Mucosa of stomach (tissue), 1 donor: ENCODE measurements around the gene PVR.
A peak's percentile ranks its signal among the peaks of the same experiment; 100 is the strongest.

Experiments used
- H3K27me3 ChIP-seq: one replicate; pipeline ENCODE4 v1.7.0; 2013; ENCODE audit warnings: mild to moderate bottlenecking, low read length; ENCODE audit not compliant: control insufficient read depth, insufficient read depth
- H3K36me3 ChIP-seq: one replicate; pipeline ENCODE4 v1.7.0; 2013; ENCODE audit warnings: low read length; ENCODE audit not compliant: control insufficient read depth, insufficient read depth
- H3K4me1 ChIP-seq: one replicate; pipeline ENCODE4 v1.7.0; 2013; ENCODE audit warnings: mild to moderate bottlenecking, low read length; ENCODE audit not compliant: control insufficient read depth, insufficient read depth
- H3K4me3 ChIP-seq: one replicate; pipeline ENCODE4 v1.7.0; 2013; ENCODE audit warnings: low read length
- H3K9ac ChIP-seq: one replicate; pipeline ENCODE4 v1.7.0; 2013; ENCODE audit warnings: mild to moderate bottlenecking, low read length, moderate library complexity
- H3K9me3 ChIP-seq: one replicate; pipeline ENCODE4 v1.7.0; 2013; ENCODE audit warnings: mild to moderate bottlenecking, low read length, moderate library complexity; ENCODE audit not compliant: control insufficient read depth
- donor health status: Pancreatic carcinoma.

The PVR gene

DNA sequence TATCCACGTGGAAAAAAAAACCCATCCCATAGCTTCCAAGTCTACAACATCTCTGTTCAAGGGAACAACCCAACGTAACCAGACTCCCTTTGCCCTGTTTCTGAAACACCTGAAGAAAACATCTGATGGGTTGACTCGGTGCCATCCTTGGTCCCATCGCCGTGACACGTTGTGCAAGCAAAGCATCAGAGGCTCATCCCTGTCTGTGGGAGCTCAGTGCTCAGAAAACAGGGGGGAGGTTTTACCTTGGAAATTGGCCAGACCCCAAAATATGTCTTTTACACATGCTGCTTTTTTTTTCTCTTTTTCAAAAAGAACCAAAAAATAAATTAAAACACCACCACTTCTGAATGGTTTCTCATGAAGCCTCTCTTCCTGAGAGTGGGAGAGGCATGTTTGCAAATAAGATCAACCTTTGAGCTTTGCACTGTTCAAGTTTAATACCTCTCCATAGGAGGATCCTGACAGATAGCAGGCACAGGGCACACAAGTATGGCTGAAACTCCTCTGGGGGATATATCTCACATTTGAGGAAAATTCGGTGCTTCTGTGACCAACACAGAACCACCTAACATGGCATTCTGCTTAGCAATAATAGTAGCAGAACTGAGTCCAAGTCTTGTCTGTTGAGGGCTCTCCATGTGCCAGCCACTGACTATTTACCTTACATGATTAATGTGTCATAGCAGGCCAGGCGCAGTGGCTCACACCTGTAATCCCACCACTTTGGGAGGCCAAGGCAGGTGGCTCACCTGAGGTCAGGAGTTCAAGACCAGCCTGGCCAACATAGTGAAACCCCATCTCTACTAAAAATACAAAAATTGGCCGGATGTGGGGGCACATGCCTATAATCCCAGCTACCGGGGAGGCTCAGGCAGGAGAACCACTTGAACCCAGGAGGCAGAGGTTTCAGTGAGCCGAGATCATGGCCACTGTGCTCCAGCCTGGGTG lies 7.0 kb upstream of the PVR start:
- no peak overlapping the region for H3K4me3 ChIP-seq
- peaks cover 16% of the 10 kb centered on the region for H3K4me1 ChIP-seq
- no peak overlapping the region for H3K9ac ChIP-seq
- H3K36me3 ChIP-seq, result no peaks in the 10 kb centered on the region
- H3K27me3 ChIP-seq, result no peaks in the 10 kb centered on the region
- no peaks in the 10 kb centered on the region for H3K9me3 ChIP-seq

DNA sequence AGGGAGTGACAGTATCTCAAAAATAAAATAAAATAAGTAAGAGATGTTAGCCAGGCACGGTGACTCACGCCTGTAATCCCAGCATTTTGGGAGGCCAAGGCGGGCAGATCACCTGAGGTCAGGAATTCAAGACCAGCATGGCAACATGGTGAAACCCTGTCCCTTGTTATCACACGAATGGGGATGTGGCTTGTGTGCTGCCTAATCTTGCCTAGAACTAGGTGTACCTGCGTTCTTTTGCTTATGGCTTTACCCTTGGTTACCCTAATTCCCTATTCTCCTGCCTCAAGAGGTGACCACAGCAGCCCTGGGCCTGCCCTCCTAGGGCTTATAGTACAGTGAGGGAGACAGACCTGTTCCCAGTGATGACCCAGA lies 6.3 kb upstream of the PVR start:
- Histone ChIP-seq H3K9me3 (no peaks in the 10 kb centered on the region), H3K4me1 (peaks cover 16% of the 10 kb centered on the region)

GRCh38 chr19:44640518-44640917 lies 3.2 kb upstream of the PVR start:
- Histone ChIP-seq H3K4me1 (peaks cover 16% of the 10 kb centered on the region), H3K36me3 (no peaks in the 10 kb centered on the region), H3K9me3 (no peaks in the 10 kb centered on the region), H3K27me3 (no peaks in the 10 kb centered on the region), H3K9ac (no peak overlapping the region), H3K4me3 (no peak overlapping the region)

More for the DNA sequence above, 6.3 kb upstream of the PVR start:
- Histone ChIP-seq H3K9ac (no peak overlapping the region), H3K4me3 (no peak overlapping the region), H3K27me3 (no peaks in the 10 kb centered on the region), H3K36me3 (no peaks in the 10 kb centered on the region)

DNA sequence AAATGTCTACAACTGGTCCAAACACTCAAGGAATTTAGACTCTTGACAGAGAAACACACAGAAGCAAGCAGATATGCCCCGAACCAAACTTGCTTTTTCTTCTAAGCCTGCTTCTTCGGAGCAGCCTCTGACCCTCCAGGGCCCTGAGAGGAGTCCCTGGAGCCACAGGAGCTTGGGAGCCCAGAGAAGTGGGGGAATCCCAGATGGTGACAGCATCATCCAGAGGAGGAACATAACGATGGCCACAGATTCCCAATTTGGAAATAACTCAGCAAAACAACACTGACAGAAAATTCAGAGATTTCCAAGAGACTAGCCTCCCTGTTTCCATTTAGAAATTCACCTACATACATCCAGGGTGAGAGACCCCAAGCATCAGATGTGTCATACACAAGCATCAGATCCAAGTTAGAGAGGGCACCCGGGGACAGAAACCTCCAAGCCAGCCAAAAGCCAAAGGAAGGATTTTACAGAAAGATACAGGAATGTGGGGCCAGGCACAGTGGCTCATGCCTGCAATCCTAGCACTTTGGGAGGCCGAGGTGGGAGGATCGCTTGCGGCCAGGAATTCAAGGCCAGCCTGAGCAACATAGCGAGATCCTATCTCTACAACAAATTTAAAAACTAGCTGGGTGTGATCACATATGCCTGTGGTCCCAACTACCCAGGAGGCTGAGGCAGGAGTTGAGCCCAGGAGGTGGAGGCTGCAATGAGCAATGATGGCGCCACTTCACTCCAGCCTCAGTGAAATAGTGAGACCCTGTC lies 2.0 kb upstream of the PVR start:
- H3K36me3 ChIP-seq, result no peaks in the 10 kb centered on the region
- no peak overlapping the region for H3K9ac ChIP-seq
- peaks cover 11% of the 10 kb centered on the region for H3K4me1 ChIP-seq
- H3K27me3 ChIP-seq, result no peaks in the 10 kb centered on the region
- H3K4me3 ChIP-seq, result no peak overlapping the region
- H3K9me3 ChIP-seq, result no peaks in the 10 kb centered on the region

GRCh38 chr19:44642377-44642776 lies 1.3 kb upstream of the PVR start:
- peaks cover 4% of the 10 kb centered on the region for H3K4me1 ChIP-seq
- H3K36me3 ChIP-seq, result no peaks in the 10 kb centered on the region
- H3K4me3 ChIP-seq, result no peak overlapping the region
- no peaks in the 10 kb centered on the region for H3K9me3 ChIP-seq
- no peak overlapping the region for H3K9ac ChIP-seq
- no peaks in the 10 kb centered on the region for H3K27me3 ChIP-seq

DNA sequence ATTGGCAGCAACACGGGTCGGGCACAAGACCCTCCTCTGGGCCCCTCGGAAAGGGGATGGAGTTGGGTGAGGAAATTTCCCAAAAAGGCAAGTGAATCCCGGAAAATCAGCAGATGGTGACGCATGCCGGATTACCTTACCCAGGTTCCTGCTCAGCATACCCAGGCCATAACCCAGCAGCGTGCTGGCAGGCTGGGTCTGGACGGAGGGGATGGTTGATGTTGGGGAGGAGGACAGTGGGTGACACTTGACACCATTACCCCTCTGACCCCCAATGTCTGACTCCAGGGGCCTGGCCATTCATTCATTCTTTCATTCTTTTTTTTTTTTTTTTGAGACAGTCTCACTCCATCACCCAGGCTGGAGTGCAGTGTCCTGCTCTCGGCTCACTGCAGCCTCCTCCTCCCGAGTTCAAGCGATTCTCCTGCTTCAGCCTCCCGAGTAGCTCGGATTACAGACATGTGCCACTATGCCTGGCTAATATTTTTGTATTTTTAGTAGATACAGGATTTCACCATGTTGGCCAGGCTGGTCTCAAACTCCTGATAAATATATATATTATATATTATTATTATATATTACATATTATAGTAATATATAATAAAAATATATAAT lies 799 bp downstream of the PVR start:
- no peaks in the 10 kb centered on the region for H3K27me3 ChIP-seq
- peak overlapping the region; percentile 82 for H3K4me3 ChIP-seq
- peak overlapping the region; percentile 86 for H3K9ac ChIP-seq
- no peaks in the 10 kb centered on the region for H3K4me1 ChIP-seq
- H3K36me3 ChIP-seq, result peaks cover under 1% of the 10 kb centered on the region
- H3K9me3 ChIP-seq, result no peaks in the 10 kb centered on the region

GRCh38 chr19:44645407-44646048 lies 1.8 kb downstream of the PVR start:
- H3K36me3 ChIP-seq, result peaks cover 10% of the 10 kb centered on the region
- no peak overlapping the region for H3K9ac ChIP-seq
- H3K27me3 ChIP-seq, result no peaks in the 10 kb centered on the region
- no peaks in the 10 kb centered on the region for H3K4me1 ChIP-seq
- H3K9me3 ChIP-seq, result no peaks in the 10 kb centered on the region
- H3K4me3 ChIP-seq, result no peak overlapping the region

DNA sequence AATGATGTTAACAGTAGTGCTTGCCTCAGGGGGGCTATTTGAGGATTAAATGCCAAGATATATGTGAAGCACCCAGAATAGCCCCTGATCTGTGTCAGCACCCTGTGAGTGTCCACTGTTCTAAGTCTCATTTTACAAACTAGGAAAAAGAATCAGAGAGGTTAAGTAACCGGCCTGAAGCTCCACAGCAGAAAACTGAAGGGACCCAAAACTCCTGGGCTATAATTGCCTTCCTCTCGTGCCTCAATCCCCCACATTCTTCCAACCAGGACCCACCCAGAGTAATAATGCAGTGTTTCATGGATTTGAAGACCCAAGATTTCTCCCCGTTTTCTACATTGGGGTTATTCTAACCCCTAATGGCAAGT lies 2.3 kb downstream of the PVR start:
- Histone ChIP-seq H3K4me3 (no peak overlapping the region), H3K4me1 (no peaks in the 10 kb centered on the region)

GRCh38 chr19:44647144-44647543 lies 3.4 kb downstream of the PVR start:
- Histone ChIP-seq H3K27me3 (no peaks in the 10 kb centered on the region), H3K4me1 (no peaks in the 10 kb centered on the region), H3K36me3 (peaks cover 20% of the 10 kb centered on the region), H3K4me3 (no peak overlapping the region), H3K9me3 (no peaks in the 10 kb centered on the region), H3K9ac (no peak overlapping the region)

More for the DNA sequence above, 2.3 kb downstream of the PVR start:
- no peaks in the 10 kb centered on the region for H3K9me3 ChIP-seq
- H3K9ac ChIP-seq, result no peak overlapping the region
- H3K36me3 ChIP-seq, result peaks cover 14% of the 10 kb centered on the region
- H3K27me3 ChIP-seq, result no peaks in the 10 kb centered on the region

GRCh38 chr19:44648631-44649251 lies 5.0 kb downstream of the PVR start:
- H3K9me3 ChIP-seq, result no peaks in the 10 kb centered on the region
- H3K9ac ChIP-seq, result no peak overlapping the region
- H3K4me3 ChIP-seq, result no peak overlapping the region
- peaks cover 28% of the 10 kb centered on the region for H3K36me3 ChIP-seq
- H3K4me1 ChIP-seq, result no peaks in the 10 kb centered on the region
- no peaks in the 10 kb centered on the region for H3K27me3 ChIP-seq

GRCh38 chr19:44649578-44650145 lies 6.0 kb downstream of the PVR start:
- no peak overlapping the region for H3K9ac ChIP-seq
- H3K4me1 ChIP-seq, result peaks cover 6% of the 10 kb centered on the region
- no peaks in the 10 kb centered on the region for H3K27me3 ChIP-seq
- H3K36me3 ChIP-seq, result peaks cover 28% of the 10 kb centered on the region
- no peak overlapping the region for H3K4me3 ChIP-seq
- no peaks in the 10 kb centered on the region for H3K9me3 ChIP-seq
